ENCODE data around the gene NR2F1.

The NR2F1 gene

GRCh38 chr5:93577854-93578812 lies 4.9 kb upstream of the NR2F1 start:
- DNase-seq = no peak

GRCh38 chr5:93578813-93579691 lies 4.0 kb upstream of the NR2F1 start:
- DNase-seq = no peak

- DNase-seq = no peak
Observed at GRCh38 chr5:93579692-93580062, 3.3 kb upstream of the NR2F1 start.

- peak; percentile 40 for DNase-seq
Observed at GRCh38 chr5:93580063-93580926, 2.7 kb upstream of the NR2F1 start.

GRCh38 chr5:93580927-93581445 lies 2.0 kb upstream of the NR2F1 start, which contains the start of gene NR2F1-AS1:
TSS of gene NR2F1-AS1 (minus strand) at chr5:93581219.
- no peak for DNase-seq

GRCh38 chr5:93582167-93582462 lies 907 bp upstream of the NR2F1 start:
- no peak for DNase-seq

GRCh38 chr5:93583439-93583767 lies 381 bp downstream of the NR2F1 start:
- no peak for DNase-seq

GRCh38 chr5:93583768-93584595 lies 960 bp downstream of the NR2F1 start:
- DNase-seq = peak; percentile 61

- no peak for DNase-seq
Observed at GRCh38 chr5:93584596-93585040, 1.6 kb downstream of the NR2F1 start.

GRCh38 chr5:93585041-93585766 lies 2.2 kb downstream of the NR2F1 start:
- DNase-seq = no peak

- no peak for DNase-seq
Observed at GRCh38 chr5:93585767-93586385, 2.9 kb downstream of the NR2F1 start.

- DNase-seq = no peak
Observed at GRCh38 chr5:93586736-93587596, 3.9 kb downstream of the NR2F1 start.

- no peak for DNase-seq
Observed at GRCh38 chr5:93587597-93588351, 4.8 kb downstream of the NR2F1 start.

- DNase-seq = no peak
Observed at GRCh38 chr5:93588352-93589151, 5.5 kb downstream of the NR2F1 start.

- no peak for DNase-seq
Observed at GRCh38 chr5:93589152-93589828, 6.3 kb downstream of the NR2F1 start.

- no peak for DNase-seq
Observed at GRCh38 chr5:93589829-93590215, 6.8 kb downstream of the NR2F1 start.

GRCh38 chr5:93590493-93590892 lies 7.5 kb downstream of the NR2F1 start:
- no peak for DNase-seq

Data from fibroblast of skin of right quadriceps (primary cell).